Endothelial cell of umbilical vein (primary cell): Measurements from ENCODE around the gene LIPE. TPM values are rescaled to one million over a fixed set of nuclear protein-coding genes. Genes with fewer than 3 reads are reported as not detected.
A peak's percentile ranks its signal among the peaks of the same experiment; 100 is the strongest.

ENCODE experiments used
- BruUV-seq: library from RNA; stranded (reverse); fragments of 400-500 nt; replicated peaks from 2 replicates; lab custom pipeline; 2021; lab: Mats Ljungman, UMichigan
- CTCF ChIA-PET: fragments of 300-600, 350-600 bp; sonication (Branson Sonifier 250); formaldehyde crosslinking; loops from one replicate; lab custom pipeline; 2021; ENCODE audit warnings: antibody characterized with exemption, inconsistent platforms; lab: Charles Lee
- POLR2A ChIA-PET: fragments of 300-600, 350-600 bp; sonication (Branson Sonifier 250); formaldehyde crosslinking; loops from one replicate; lab custom pipeline; 2021; ENCODE audit warnings: antibody characterized with exemption, inconsistent platforms; lab: Charles Lee
- DNase-seq: peaks from one replicate; pipeline ENCODE4 v3.0.0-alpha.2; 2011; ENCODE audit warnings: low read depth, low spot score
- FAIRE-seq: peaks from 2 replicates; lab custom pipeline; 2011; peaks lifted over from hg19 to GRCh38; lab: Jason Lieb, UNC
- H2AFZ ChIP-seq: 2 replicates; pipeline ENCODE4 v1.6.0; 2012; ENCODE audit warnings: low read depth, low read length, control low read depth, inconsistent platforms
- H3K27ac ChIP-seq: 2 replicates; pipeline ENCODE4 v1.5.1; 2011; ENCODE audit warnings: low read depth, mild to moderate bottlenecking, control low read depth, low read length, moderate library complexity; ENCODE audit not compliant: insufficient read depth
- H3K27me3 ChIP-seq, 2 experiments: 2 replicates each; pipeline versions ENCODE4 v1.6.0 to v1.6.1; 2011; ENCODE audit warnings: low read length in 2 of 2, mixed read lengths in 1 of 2; ENCODE audit not compliant: control insufficient read depth in 2 of 2, insufficient read depth in 2 of 2
- H3K36me3 ChIP-seq, 2 experiments: 2 replicates in 1 of 2; 3 replicates in 1 of 2; pipeline ENCODE4 v1.5.1; 2011; ENCODE audit warnings: low read length in 2 of 2, mild to moderate bottlenecking in 1 of 2, moderate library complexity in 1 of 2; ENCODE audit not compliant: control insufficient read depth in 2 of 2, insufficient read depth in 2 of 2; ENCODE audit errors: extremely low read depth in 1 of 2
- H3K4me1 ChIP-seq: 3 replicates; pipeline ENCODE4 v1.5.1; 2011; ENCODE audit warnings: mild to moderate bottlenecking, low read length; ENCODE audit not compliant: control insufficient read depth, insufficient read depth; ENCODE audit errors: extremely low read depth
- H3K4me2 ChIP-seq: 2 replicates; pipeline ENCODE4 v1.6.1; 2011; ENCODE audit warnings: low read length, control low read depth, mixed read lengths; ENCODE audit not compliant: insufficient read depth
- H3K4me3 ChIP-seq, 3 experiments: fragments of 200-600 bp in 1 of 3; sonication (generic), shearing (Covaris generic) in 1 of 3; replicated peaks in 1 of 3; 2 replicates each; pipeline ENCODE4 v1.5.1; 2011 to 2016; ENCODE audit warnings: control low read depth in 3 of 3, low read length in 3 of 3, mild to moderate bottlenecking in 2 of 3, inconsistent platforms in 1 of 3, low read depth in 1 of 3, moderate library complexity in 1 of 3; ENCODE audit not compliant: insufficient read depth in 1 of 3
- H3K79me2 ChIP-seq: 2 replicates; pipeline ENCODE4 v1.6.0; 2012; ENCODE audit warnings: low read length, inconsistent platforms; ENCODE audit not compliant: control insufficient read depth, insufficient read depth
- H3K9ac ChIP-seq: replicated peaks from 2 replicates; pipeline ENCODE3; 2011; ENCODE audit warnings: low read length, control low read depth; ENCODE audit not compliant: insufficient read depth; ENCODE audit errors: extremely low read depth
- H3K9me1 ChIP-seq: replicated peaks from 3 replicates; pipeline ENCODE4 v1.6.0; 2011; ENCODE audit warnings: mild to moderate bottlenecking, low read length; ENCODE audit not compliant: control insufficient read depth, insufficient read depth; ENCODE audit errors: extremely low read depth
- H3K9me3 ChIP-seq: replicated peaks from 2 replicates; pipeline ENCODE4 v1.5.1; 2012; ENCODE audit warnings: low read length, inconsistent platforms; ENCODE audit not compliant: control insufficient read depth, insufficient read depth
- H4K20me1 ChIP-seq: replicated peaks from 2 replicates; pipeline ENCODE3; 2011; ENCODE audit warnings: mild to moderate bottlenecking, low read length; ENCODE audit not compliant: control insufficient read depth, insufficient read depth; ENCODE audit errors: extremely low read depth
- EZH2 ChIP-seq: IDR thresholded peaks from 2 replicates; pipeline ENCODE4 v1.6.1; 2012; ENCODE audit warnings: borderline replicate concordance, low read depth, mild to moderate bottlenecking, moderate library complexity, low read length, inconsistent platforms; ENCODE audit not compliant: severe bottlenecking
- POLR2AphosphoS5 ChIP-seq: IDR thresholded peaks from 2 replicates; pipeline ENCODE4 v1.6.1; 2012; ENCODE audit warnings: low read depth, mild to moderate bottlenecking, control low read depth, low read length, moderate library complexity; ENCODE audit not compliant: insufficient read depth
- dilution Hi-C: fragments of 300-500 bp; cut with MboI; formaldehyde crosslinking; loops from one replicate; pipeline ENCODE4 v1.15.0; 2019; ENCODE audit warnings: low sequenced_read_pairs; ENCODE audit not compliant: extremely low pct_ligation_motif_present
- intact Hi-C: fragments of 100-400 bp; cut with micrococcal nuclease; formaldehyde crosslinking; loops from one replicate; pipeline ENCODE4 v1.10.0; 2022
- polyA plus RNA-seq, 4 experiments: library from polyadenylated mRNA; depleted of rRNA in 3 of 4; stranded (reverse) in 3 of 4; unstranded in 1 of 4; fragments of >200 nt; gene quantifications; 2 replicates each; pipeline versions ENCODE4 v1.2.1 to v1.2.3, GENCODE V29; 2011 to 2012; ENCODE audit warnings: missing spikeins in 1 of 4
- total RNA-seq: library from RNA; stranded (reverse); gene quantifications from 2 replicates; pipeline ENCODE4 v1.2.3, GENCODE V29; 2021
- TF ChIP-seq, protein P1 (sequence below): IDR thresholded peaks from 2 replicates; pipeline ENCODE4 v1.6.1; 2011; ENCODE audit not compliant: insufficient read depth, insufficient read length
- TF ChIP-seq, protein P2 (sequence below), 2 donors: IDR thresholded peaks; 1 replicate in 1 of 2; 2 replicates in 1 of 2; pipeline ENCODE4 v1.5.1; 2011; ENCODE audit warnings: low read length in 2 of 2, mild to moderate bottlenecking in 2 of 2, moderate library complexity in 2 of 2, control low read depth in 1 of 2, inconsistent platforms in 1 of 2, low read depth in 1 of 2; ENCODE audit not compliant: insufficient read depth in 1 of 2; ENCODE audit errors: extremely low read depth in 1 of 2

LIPE gene
- total and polyA plus RNA-seq, 2 donors (not counting 3 experiments of a cell fraction or from before 2014, with no cell fraction given) = 3.8 to 13.5 TPM

DNA sequence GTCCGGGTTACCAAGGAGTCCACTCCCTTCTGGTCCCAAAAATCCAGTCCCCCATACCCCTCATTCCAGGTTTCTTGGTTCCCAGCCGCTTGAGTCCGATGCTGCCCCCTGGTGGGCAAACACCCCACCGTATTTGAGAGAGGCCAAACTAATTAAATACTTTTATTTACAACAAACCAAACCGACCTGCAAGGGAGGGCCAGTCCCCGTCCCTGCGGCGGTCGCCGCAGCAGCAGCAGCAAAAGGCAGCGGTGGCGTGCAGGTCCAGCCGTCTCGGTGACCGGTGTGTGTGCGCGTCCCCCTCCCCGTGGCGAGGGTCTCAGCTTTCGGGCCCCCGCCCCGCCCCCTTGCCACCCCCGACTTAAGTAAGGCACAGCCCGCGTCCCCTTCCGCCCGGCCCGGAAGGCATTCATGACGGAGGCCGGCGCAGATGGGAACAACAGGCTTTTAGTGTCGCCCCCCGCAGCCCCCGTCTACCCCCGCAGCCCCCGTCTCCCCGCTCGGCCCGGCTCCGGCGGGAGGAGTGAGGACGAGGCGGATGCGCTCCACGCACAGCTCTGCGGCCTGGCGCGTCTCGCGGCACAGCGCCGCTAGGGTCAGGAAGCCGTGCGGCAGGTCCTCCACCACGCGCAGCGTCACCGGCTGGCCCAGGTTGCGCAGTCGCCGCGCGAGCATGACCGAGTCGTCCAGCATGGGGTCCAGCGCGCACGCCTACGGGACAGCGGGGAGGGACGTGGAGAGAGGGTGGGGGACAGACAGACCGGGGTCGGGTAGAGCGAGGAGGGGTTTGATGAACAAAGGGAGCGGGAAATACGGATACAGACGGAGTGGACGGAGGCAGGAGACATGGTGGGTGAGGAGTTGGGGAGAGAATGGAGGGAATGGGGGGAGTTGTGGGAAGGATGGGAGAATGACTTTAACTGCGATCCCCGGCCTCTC is 25.6 kb downstream of the LIPE start:
- Histone ChIP-seq H3K27me3 (no peaks in the 10 kb centered on the region), H3K27ac (no peak overlapping the region), H3K9me3 (no peaks in the 10 kb centered on the region), H4K20me1 (no peaks in the 10 kb centered on the region), H3K9me1 (no peaks in the 10 kb centered on the region), H3K79me2 (peaks cover 6% of the 10 kb centered on the region), H3K4me3 (peak overlapping the region in 2 of 3 experiments; percentile 4 to 46), H3K4me1 (peaks cover 11% of the 10 kb centered on the region), H3K9ac (no peak overlapping the region), H2AFZ (peak overlapping the region; percentile 69), H3K4me2 (peak overlapping the region; percentile 16), H3K36me3 (no peaks in the 10 kb centered on the region)
- ChIA-PET CTCF (interaction anchor here (0.6 to 2.6 kb wide), 19 partner anchors 8 to 294 kb away, joined by 3 to 19 read pairs (median 4); partner anchors contain the start of gene POU2F2), POLR2A (interaction anchor here (1.2 kb wide), 1 partner anchor 15 kb away, joined by 3 read pairs; no protein-coding TSS in a partner anchor)
- dilution Hi-C loops = no loop called here
- TF ChIP-seq POLR2AphosphoS5 (peak; percentile 49), EZH2 (no peak)
- TF ChIP-seq, protein P1, sequence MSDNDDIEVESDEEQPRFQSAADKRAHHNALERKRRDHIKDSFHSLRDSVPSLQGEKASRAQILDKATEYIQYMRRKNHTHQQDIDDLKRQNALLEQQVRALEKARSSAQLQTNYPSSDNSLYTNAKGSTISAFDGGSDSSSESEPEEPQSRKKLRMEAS = peak; percentile 13
- TF ChIP-seq, protein P2, sequence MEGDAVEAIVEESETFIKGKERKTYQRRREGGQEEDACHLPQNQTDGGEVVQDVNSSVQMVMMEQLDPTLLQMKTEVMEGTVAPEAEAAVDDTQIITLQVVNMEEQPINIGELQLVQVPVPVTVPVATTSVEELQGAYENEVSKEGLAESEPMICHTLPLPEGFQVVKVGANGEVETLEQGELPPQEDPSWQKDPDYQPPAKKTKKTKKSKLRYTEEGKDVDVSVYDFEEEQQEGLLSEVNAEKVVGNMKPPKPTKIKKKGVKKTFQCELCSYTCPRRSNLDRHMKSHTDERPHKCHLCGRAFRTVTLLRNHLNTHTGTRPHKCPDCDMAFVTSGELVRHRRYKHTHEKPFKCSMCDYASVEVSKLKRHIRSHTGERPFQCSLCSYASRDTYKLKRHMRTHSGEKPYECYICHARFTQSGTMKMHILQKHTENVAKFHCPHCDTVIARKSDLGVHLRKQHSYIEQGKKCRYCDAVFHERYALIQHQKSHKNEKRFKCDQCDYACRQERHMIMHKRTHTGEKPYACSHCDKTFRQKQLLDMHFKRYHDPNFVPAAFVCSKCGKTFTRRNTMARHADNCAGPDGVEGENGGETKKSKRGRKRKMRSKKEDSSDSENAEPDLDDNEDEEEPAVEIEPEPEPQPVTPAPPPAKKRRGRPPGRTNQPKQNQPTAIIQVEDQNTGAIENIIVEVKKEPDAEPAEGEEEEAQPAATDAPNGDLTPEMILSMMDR (IDR thresholded peaks at IDR 0.05; ENCODE audit: extremely low read depth in 1 of 2, insufficient read depth in 1 of 2, low read depth in 1 of 2, low read length in 2 of 2) = peak; percentile 79 to 84
- BruUV-seq = no TSS peak
- FAIRE-seq (peak; percentile 69), DNase-seq (peak; percentile 85)
- intact Hi-C loops = loop anchor here (1.0 kb wide), 4 partner anchors 14 to 293 kb away; no protein-coding TSS in a partner anchor
